ENCODE results near the gene PCNX3. TPM values are rescaled to one million over a fixed set of nuclear protein-coding genes. Genes with fewer than 3 reads are reported as not detected.

PCNX3 gene
- total RNA-seq, 1 experiment from 2014 or later, result 74.5 TPM

DNA sequence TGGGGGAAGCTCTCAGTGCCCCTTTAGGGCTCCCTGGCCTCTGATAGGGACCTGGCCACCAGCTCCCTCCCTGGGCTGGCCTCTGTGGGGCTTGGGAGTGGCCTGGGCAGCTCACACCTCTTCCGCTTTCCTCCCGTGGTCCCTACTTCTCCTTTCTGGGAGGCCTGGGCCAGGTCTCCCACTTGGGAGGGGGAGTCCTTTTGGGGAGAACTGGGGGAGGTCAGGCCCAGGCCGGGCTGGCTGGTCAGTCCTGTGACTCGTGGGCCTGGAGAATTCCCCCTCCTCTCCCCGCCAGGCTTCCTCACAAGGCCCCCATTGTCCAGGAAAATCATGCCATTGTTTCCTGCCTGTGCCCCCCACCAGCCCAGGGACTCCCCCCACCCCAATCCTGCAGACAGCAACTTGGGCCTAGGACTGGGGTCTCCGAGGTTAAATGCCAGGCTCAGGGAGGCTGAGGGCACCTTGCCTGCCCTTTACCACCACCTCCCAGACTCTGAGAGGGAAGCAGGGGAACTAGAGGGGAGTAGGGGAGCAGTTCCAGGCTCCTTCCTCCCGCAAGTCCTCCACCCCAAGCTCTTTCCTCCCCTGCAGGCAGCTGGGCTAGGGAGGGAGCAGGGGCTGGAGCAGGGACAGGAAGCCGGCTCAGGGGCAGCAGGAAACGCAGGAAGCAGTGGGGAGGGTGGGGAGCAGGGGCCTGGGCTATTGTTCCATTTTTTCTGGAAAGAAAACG is 4.4 kb upstream of the PCNX3 start:
- H3K36me3 ChIP-seq (ENCODE audit: control insufficient read depth, insufficient read depth, low read length), result peaks cover 4% of the 10 kb centered on the region; the same call in 1 of the 2 replicates
- in situ Hi-C loops (cut with HindIII; ENCODE audit: low pct_unique_long_range_greater_than_20kb, low sequenced_read_pairs), result no loop called here
- ChIA-PET CTCF (interaction anchor here (0.6 kb wide), 1 partner anchor 1226 kb away, joined by 3 read pairs; no protein-coding TSS in a partner anchor), POLR2A (interaction anchor here (0.6 kb wide), 2 partner anchors 18 to 106 kb away, joined by 5 read pairs; no protein-coding TSS in a partner anchor)
- no peaks in the 10 kb centered on the region for H3K27me3 ChIP-seq (ENCODE audit: control insufficient read depth, insufficient read depth, low read length)
- DNase-seq (ENCODE audit: low read depth, low spot score), result no peak
- no TSS peak for BruUV-seq (replicated peaks)
- no peak for ATAC-seq
- peak overlapping the region; percentile 92; the same call in 1 of the 2 replicates for H3K27ac ChIP-seq (ENCODE audit: low read length)
- H3K9me3 ChIP-seq (ENCODE audit: control insufficient read depth, insufficient read depth, low read depth, low read length), result no peaks in the 10 kb centered on the region
- intact Hi-C loops (cut with micrococcal nuclease; ENCODE audit: unreplicated experiment), result no loop called here
- peak overlapping the region; percentile 60 to 95 for H3K4me3 ChIP-seq (ENCODE audit: low read depth in 2 of 2, low read length in 2 of 2)
- peaks cover 33% of the 10 kb centered on the region for H3K4me1 ChIP-seq (ENCODE audit: control insufficient read depth, insufficient read depth, low read length)
- TF ChIP-seq POLR2AphosphoS5 (IDR thresholded peaks at IDR 0.05; ENCODE audit: low read depth, low read length) (no peak), SIN3A (IDR thresholded peaks at IDR 0.05; ENCODE audit: borderline replicate concordance, insufficient read depth, low read depth, low read length) (no peak), TCF7L2 (IDR thresholded peaks at IDR 0.05; ENCODE audit: low read depth, low read length) (no peak)

DNA sequence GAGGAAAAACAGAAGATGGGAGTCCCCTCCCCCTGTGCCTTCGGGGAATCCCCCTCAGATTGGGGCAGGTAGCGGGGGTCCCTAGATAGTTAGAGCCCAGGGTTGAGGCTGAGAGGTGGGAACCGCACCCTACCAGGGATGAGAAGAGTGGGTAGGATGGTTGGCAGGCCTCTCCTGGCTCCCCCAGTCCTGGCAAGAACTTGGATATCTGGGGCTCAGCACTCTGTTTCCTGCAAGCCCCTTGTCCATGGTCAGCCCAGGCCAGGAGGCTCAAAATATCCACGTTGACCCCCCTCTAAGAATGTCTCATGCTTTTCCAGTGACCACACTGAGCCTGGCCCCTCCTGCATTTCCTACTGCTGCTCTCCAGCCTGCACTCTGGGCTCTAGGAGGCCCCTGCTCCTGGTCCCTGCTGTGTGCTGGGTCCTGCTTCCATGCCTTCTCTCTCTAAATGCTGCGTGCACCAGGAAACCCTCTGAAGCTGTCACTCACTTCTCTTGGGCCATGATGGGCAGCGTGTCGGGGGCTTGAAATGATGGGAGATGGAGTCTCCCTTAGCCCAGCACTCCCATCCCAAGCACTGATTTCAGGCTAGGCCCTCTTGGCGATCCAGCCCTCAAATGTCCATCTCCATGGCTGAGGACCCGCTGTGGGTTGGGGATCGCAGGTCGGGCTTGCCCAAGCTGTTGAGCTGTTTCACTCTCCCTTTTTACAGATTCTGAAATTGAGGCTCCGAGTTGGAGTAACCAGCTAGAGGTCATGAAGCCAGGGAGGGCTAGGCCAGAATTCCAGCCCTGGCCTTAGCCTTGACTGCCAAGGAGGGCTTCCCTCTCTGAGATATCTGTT is 3.6 kb upstream of the PCNX3 start:
- intact Hi-C loops (cut with micrococcal nuclease; ENCODE audit: unreplicated experiment), result no loop called here
- Histone ChIP-seq H3K27me3 (ENCODE audit: control insufficient read depth, insufficient read depth, low read length) (no peaks in the 10 kb centered on the region), H3K36me3 (ENCODE audit: control insufficient read depth, insufficient read depth, low read length) (no peaks in the 10 kb centered on the region; the same call in 1 of the 2 replicates), H3K27ac (ENCODE audit: low read length) (peak overlapping the region; percentile 92), H3K9me3 (ENCODE audit: control insufficient read depth, insufficient read depth, low read depth, low read length) (no peaks in the 10 kb centered on the region), H3K4me3 (ENCODE audit: low read depth in 2 of 2, low read length in 2 of 2) (peak overlapping the region; percentile 60 to 95), H3K4me1 (ENCODE audit: control insufficient read depth, insufficient read depth, low read length) (peaks cover 38% of the 10 kb centered on the region)
- CTCF ChIA-PET, result no interaction called here
- in situ Hi-C loops (cut with HindIII; ENCODE audit: low pct_unique_long_range_greater_than_20kb, low sequenced_read_pairs), result no loop called here
- ATAC-seq, result no peak
- POLR2A ChIA-PET, result interaction anchor here (0.6 kb wide), 1 partner anchor 106 kb away, joined by 5 read pairs; no protein-coding TSS in a partner anchor
- no peak for DNase-seq (ENCODE audit: low read depth, low spot score)
- TF ChIP-seq, protein P1, sequence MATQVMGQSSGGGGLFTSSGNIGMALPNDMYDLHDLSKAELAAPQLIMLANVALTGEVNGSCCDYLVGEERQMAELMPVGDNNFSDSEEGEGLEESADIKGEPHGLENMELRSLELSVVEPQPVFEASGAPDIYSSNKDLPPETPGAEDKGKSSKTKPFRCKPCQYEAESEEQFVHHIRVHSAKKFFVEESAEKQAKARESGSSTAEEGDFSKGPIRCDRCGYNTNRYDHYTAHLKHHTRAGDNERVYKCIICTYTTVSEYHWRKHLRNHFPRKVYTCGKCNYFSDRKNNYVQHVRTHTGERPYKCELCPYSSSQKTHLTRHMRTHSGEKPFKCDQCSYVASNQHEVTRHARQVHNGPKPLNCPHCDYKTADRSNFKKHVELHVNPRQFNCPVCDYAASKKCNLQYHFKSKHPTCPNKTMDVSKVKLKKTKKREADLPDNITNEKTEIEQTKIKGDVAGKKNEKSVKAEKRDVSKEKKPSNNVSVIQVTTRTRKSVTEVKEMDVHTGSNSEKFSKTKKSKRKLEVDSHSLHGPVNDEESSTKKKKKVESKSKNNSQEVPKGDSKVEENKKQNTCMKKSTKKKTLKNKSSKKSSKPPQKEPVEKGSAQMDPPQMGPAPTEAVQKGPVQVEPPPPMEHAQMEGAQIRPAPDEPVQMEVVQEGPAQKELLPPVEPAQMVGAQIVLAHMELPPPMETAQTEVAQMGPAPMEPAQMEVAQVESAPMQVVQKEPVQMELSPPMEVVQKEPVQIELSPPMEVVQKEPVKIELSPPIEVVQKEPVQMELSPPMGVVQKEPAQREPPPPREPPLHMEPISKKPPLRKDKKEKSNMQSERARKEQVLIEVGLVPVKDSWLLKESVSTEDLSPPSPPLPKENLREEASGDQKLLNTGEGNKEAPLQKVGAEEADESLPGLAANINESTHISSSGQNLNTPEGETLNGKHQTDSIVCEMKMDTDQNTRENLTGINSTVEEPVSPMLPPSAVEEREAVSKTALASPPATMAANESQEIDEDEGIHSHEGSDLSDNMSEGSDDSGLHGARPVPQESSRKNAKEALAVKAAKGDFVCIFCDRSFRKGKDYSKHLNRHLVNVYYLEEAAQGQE (IDR thresholded peaks at IDR 0.05; ENCODE audit: insufficient read depth in 1 of 2, low read depth in 2 of 2, low read length in 1 of 2), result no peak
- no peak for TF ChIP-seq POLR2AphosphoS5 (IDR thresholded peaks at IDR 0.05; ENCODE audit: low read depth, low read length)
- no peak for TF ChIP-seq SIN3A (IDR thresholded peaks at IDR 0.05; ENCODE audit: borderline replicate concordance, insufficient read depth, low read depth, low read length)
- TF ChIP-seq, protein P2, sequence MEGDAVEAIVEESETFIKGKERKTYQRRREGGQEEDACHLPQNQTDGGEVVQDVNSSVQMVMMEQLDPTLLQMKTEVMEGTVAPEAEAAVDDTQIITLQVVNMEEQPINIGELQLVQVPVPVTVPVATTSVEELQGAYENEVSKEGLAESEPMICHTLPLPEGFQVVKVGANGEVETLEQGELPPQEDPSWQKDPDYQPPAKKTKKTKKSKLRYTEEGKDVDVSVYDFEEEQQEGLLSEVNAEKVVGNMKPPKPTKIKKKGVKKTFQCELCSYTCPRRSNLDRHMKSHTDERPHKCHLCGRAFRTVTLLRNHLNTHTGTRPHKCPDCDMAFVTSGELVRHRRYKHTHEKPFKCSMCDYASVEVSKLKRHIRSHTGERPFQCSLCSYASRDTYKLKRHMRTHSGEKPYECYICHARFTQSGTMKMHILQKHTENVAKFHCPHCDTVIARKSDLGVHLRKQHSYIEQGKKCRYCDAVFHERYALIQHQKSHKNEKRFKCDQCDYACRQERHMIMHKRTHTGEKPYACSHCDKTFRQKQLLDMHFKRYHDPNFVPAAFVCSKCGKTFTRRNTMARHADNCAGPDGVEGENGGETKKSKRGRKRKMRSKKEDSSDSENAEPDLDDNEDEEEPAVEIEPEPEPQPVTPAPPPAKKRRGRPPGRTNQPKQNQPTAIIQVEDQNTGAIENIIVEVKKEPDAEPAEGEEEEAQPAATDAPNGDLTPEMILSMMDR (IDR thresholded peaks at IDR 0.05), result no peak
- TF ChIP-seq TCF7L2 (IDR thresholded peaks at IDR 0.05; ENCODE audit: low read depth, low read length), result no peak
- no TSS peak for BruUV-seq (replicated peaks)

Measured in Panc1 (cell line).